T-helper 2 cell treated with Interferon-gamma antibody and Interleukin-4, amounts not matched to agents 5 μg/mL and 100 μg/mL, for 36 hours (primary cell): ENCODE results near the gene TPPP2.

Experiments used
- DNase-seq: peaks from one replicate; pipeline ENCODE4 v3.0.0; 2021; ENCODE audit warnings: low spot score
- H3K27ac Mint-ChIP-seq: one replicate; pipeline ENCODE4 v1.8.0; 2021; ENCODE audit warnings: mild to moderate bottlenecking, mixed read lengths
- H3K27me3 Mint-ChIP-seq: one replicate; pipeline ENCODE4 v1.8.0; 2021; ENCODE audit warnings: low read depth, mixed read lengths
- H3K36me3 Mint-ChIP-seq: one replicate; pipeline ENCODE4 v1.8.0; 2021; ENCODE audit warnings: low read depth, mixed read lengths
- H3K4me1 Mint-ChIP-seq: one replicate; pipeline ENCODE4 v1.8.0; 2021; ENCODE audit warnings: low read depth, mixed read lengths
- H3K4me3 Mint-ChIP-seq: one replicate; pipeline ENCODE4 v1.8.0; 2022; ENCODE audit warnings: mild to moderate bottlenecking, moderate library complexity, mixed read lengths
- H3K9me3 Mint-ChIP-seq: one replicate; pipeline ENCODE4 v1.8.0; 2021; ENCODE audit warnings: mixed read lengths

The TPPP2 gene

GRCh38 chr14:21068521-21069387, 38.7 kb downstream of the TPPP2 start:
- H3K4me3 Mint-ChIP-seq = peak overlapping the region; percentile 61
- H3K36me3 Mint-ChIP-seq = no peaks in the 10 kb centered on the region
- H3K4me1 Mint-ChIP-seq = peaks cover 22% of the 10 kb centered on the region
- no peaks in the 10 kb centered on the region for H3K9me3 Mint-ChIP-seq
- H3K27ac Mint-ChIP-seq = no peak overlapping the region
- peaks cover 79% of the 10 kb centered on the region for H3K27me3 Mint-ChIP-seq
- DNase-seq = no peak

DNA sequence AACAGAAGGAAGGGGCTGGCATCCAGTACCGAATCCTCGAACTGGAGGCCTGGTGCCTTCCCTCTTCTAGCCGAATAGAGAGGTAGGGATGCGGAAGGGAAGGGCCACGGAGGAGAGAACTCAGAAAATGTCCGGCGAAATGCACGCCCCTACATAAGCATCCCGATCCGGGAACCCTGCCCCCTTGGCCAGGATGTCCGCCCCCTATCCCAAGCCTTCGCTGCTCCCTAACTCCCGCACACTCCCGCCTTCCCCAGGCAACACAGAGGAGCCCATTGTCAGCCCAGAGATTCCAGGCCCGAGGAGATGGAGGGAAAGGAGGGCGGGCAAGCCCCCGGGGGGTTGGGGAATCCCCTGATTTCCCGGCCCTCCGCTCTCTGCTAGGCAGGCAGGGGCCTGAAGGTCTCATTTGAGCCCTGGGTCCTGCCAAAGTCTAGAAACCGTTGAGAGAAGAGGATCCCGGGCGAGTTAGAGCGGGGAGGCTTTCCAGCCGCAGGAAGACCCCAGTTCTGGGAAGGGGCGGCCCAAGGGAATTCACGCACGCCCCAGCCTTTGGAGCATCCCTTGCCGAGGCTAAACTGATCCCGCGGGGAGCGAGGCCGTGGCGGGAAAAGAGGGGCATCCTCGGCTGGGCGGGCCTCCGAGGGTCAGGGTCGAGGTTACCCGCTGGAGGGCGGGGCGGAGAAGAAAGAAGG, 39.5 kb downstream of the TPPP2 start:
- Mint-ChIP-seq H3K4me3 (peak overlapping the region; percentile 61), H3K27ac (no peak overlapping the region), H3K36me3 (no peaks in the 10 kb centered on the region), H3K27me3 (peaks cover 79% of the 10 kb centered on the region), H3K4me1 (peaks cover 22% of the 10 kb centered on the region), H3K9me3 (no peaks in the 10 kb centered on the region)
- no peak for DNase-seq

DNA sequence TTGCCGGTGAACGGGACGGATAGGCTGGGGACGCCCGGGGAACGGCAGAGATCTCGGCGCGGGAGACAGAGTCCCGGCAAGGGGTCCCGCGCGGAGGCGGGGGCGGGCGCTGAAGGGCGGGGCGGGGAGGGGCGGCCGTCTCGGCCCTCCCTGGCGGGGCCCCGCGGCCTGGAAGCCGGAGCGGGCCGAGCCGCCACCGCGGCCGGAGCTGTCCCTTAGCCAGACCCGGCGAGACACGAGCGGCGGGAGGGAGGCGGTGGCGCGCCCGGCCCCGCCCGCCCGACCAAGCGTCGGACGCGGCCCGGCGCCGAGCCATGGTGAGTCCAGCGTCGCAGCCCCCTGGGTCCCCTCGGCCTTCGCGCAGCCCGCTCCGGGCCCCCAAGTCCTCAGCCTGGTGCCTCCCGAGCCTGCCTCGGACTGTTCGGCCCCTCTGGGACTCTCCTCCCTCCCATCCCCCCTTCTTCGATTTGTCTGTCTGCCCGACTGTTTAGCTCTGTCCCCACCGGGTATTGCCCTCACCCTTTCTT, 40.1 kb downstream of the TPPP2 start, which contains the start of gene ARHGEF40:
Gene ARHGEF40 (plus strand): TSS at position 222 of the 527 bp plus-strand sequence. CDS start 93 bp downstream, at position 315.
- Mint-ChIP-seq H3K4me1 (peaks cover 22% of the 10 kb centered on the region), H3K9me3 (no peaks in the 10 kb centered on the region), H3K27me3 (peaks cover 77% of the 10 kb centered on the region), H3K27ac (no peak within 1 kb of the TSS), H3K4me3 (peak within 1 kb of the TSS; percentile 77), H3K36me3 (no peaks in the 10 kb centered on the region)
- DNase-seq = no peak

DNA sequence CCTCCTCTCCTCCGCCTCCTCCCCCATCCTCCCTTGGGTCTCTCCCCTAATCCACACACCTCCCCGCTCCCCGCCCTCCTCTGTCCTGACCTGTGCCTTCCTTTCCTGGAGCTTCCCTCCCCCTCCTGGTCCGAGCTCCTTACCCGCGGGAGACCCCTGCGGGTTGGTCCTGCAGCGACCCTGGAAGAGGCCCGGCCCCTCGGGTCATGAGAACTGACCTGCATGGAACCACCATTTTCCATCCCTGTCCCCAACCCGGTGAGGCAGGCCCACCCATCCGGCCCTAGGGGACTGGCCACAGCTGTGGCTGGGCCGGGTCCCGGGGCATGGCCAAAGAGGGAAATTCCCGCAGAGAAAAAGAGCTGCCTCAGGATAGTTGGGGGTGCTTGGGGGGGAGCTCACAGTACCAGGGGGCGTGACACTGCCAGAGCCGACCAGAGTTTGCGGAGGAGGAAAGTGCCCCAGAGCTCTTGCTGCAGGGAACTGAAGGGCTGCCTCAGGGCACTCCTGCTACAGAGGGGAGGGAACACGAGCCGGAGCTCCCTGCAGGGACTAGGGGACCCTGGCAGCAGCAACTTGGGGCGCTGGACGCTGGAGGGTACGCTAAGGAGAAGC, 40.7 kb downstream of the TPPP2 start:
- peaks cover 73% of the 10 kb centered on the region for H3K27me3 Mint-ChIP-seq
- DNase-seq = no peak
- peak overlapping the region; percentile 77 for H3K4me3 Mint-ChIP-seq
- no peaks in the 10 kb centered on the region for H3K36me3 Mint-ChIP-seq
- no peaks in the 10 kb centered on the region for H3K9me3 Mint-ChIP-seq
- H3K4me1 Mint-ChIP-seq = peaks cover 22% of the 10 kb centered on the region
- no peak overlapping the region for H3K27ac Mint-ChIP-seq

GRCh38 chr14:21071225-21072030, 41.4 kb downstream of the TPPP2 start:
- Mint-ChIP-seq H3K27me3 (peaks cover 69% of the 10 kb centered on the region), H3K4me3 (peak overlapping the region; percentile 77), H3K36me3 (no peaks in the 10 kb centered on the region), H3K9me3 (no peaks in the 10 kb centered on the region), H3K4me1 (peaks cover 22% of the 10 kb centered on the region), H3K27ac (no peak overlapping the region)
- no peak for DNase-seq

GRCh38 chr14:21072031-21072473, 42.0 kb downstream of the TPPP2 start:
- no peak for DNase-seq
- H3K9me3 Mint-ChIP-seq = no peaks in the 10 kb centered on the region
- H3K4me3 Mint-ChIP-seq = peak overlapping the region; percentile 77
- peaks cover 22% of the 10 kb centered on the region for H3K4me1 Mint-ChIP-seq
- H3K36me3 Mint-ChIP-seq = no peaks in the 10 kb centered on the region
- H3K27ac Mint-ChIP-seq = no peak overlapping the region
- H3K27me3 Mint-ChIP-seq = peaks cover 63% of the 10 kb centered on the region

GRCh38 chr14:21072781-21073339, 42.8 kb downstream of the TPPP2 start:
- no peaks in the 10 kb centered on the region for H3K9me3 Mint-ChIP-seq
- H3K4me1 Mint-ChIP-seq = peaks cover 22% of the 10 kb centered on the region
- no peak overlapping the region for H3K4me3 Mint-ChIP-seq
- H3K36me3 Mint-ChIP-seq = no peaks in the 10 kb centered on the region
- H3K27me3 Mint-ChIP-seq = peaks cover 55% of the 10 kb centered on the region
- H3K27ac Mint-ChIP-seq = no peak overlapping the region
- no peak for DNase-seq

- H3K4me3 Mint-ChIP-seq = no peak overlapping the region
- H3K36me3 Mint-ChIP-seq = no peaks in the 10 kb centered on the region
- H3K9me3 Mint-ChIP-seq = no peaks in the 10 kb centered on the region
- peaks cover 17% of the 10 kb centered on the region for H3K4me1 Mint-ChIP-seq
- no peak overlapping the region for H3K27ac Mint-ChIP-seq
- no peak for DNase-seq
- H3K27me3 Mint-ChIP-seq = peaks cover 47% of the 10 kb centered on the region
Measured at GRCh38 chr14:21073921-21074320, 43.9 kb downstream of the TPPP2 start.

GRCh38 chr14:21074398-21075272, 44.6 kb downstream of the TPPP2 start:
- no peak overlapping the region for H3K27ac Mint-ChIP-seq
- H3K4me1 Mint-ChIP-seq = peaks cover 14% of the 10 kb centered on the region
- peaks cover 40% of the 10 kb centered on the region for H3K27me3 Mint-ChIP-seq
- H3K4me3 Mint-ChIP-seq = no peak overlapping the region
- no peaks in the 10 kb centered on the region for H3K9me3 Mint-ChIP-seq
- DNase-seq = no peak
- no peaks in the 10 kb centered on the region for H3K36me3 Mint-ChIP-seq

DNA sequence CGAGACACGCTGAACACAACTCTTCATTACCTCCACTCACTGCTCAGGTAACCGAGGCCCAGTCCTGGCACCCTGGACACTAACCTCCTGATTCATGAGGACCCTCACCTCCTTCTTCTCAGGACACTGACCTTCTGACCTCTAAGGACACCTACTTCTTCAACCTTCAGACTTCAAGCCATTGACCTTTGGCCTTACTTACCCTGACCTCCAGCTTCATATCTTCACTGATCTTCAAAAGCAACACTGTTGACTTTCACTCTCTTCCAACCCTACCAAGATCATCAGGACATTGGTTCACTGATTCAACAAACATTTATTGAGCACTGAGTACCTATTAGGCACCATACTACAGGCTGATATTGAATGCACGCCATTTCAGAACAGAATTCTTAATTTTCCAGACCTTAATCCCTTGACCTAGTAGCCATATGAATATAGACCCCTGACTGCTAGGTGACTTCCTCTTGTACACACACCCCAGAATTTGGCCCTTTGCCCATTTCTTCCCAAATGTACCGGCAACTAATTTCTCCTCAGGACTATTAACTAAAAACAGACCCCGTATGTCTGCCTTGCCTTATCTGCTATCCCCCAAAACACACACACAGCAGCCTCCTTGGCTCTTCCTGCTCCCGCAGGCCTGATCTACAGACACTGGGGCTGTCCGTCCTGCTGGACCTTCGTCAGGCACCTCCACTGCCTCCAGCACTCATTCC, 45.9 kb downstream of the TPPP2 start:
- Mint-ChIP-seq H3K27me3 (peaks cover 31% of the 10 kb centered on the region), H3K9me3 (no peaks in the 10 kb centered on the region), H3K36me3 (no peaks in the 10 kb centered on the region), H3K4me1 (peaks cover 11% of the 10 kb centered on the region), H3K27ac (no peak overlapping the region), H3K4me3 (no peak overlapping the region)
- no peak for DNase-seq

DNA sequence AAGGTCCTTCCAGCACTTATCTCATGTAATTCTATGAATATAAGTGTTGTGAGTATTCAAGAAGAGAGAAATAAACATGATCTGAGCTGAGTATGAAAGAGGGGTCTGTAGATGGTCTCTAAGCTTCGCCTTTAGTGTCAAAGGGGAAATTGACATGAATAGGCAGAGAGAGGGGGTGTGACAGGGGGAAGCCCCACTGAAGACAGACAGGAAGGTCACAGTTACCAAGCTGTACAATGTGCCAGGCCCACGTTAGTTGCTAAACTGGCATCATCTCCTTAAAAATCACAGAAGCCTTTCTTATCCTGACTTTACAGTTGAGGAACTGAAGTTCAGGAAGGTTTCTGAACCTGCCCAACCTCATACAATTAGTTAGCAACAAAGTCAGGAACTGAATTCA, 47.7 kb downstream of the TPPP2 start:
- Mint-ChIP-seq H3K9me3 (no peaks in the 10 kb centered on the region), H3K27ac (no peak overlapping the region), H3K4me3 (no peak overlapping the region), H3K27me3 (peaks cover 14% of the 10 kb centered on the region), H3K4me1 (no peaks in the 10 kb centered on the region), H3K36me3 (no peaks in the 10 kb centered on the region)
- DNase-seq = no peak

DNA sequence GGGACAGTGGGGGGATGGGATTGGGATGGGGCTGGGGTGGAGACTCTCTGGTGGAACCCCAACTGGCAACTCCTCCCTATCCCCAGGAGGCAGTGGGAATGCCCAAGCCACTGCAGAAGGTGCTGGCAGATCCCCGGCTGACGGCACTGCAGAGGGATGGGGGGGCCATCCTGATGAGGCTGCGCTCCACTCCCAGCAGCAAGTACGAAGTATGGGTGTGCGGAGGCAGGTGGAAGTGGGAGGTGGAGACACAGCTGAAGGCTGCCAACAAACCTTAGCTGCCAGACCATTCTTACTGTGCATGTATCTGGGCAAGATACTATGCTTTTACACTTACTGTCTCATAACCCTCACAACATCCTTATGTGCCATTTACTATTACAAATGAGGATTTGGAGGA, 48.3 kb downstream of the TPPP2 start:
- Mint-ChIP-seq H3K36me3 (no peaks in the 10 kb centered on the region), H3K4me1 (no peaks in the 10 kb centered on the region), H3K9me3 (no peaks in the 10 kb centered on the region), H3K4me3 (no peak overlapping the region), H3K27ac (no peak overlapping the region), H3K27me3 (peaks cover 10% of the 10 kb centered on the region)
- no peak for DNase-seq
